Thoracic aorta (tissue), 2 donors: ENCODE data around the gene P2RX1. TPM values are rescaled to one million over a fixed set of nuclear protein-coding genes. Genes with fewer than 3 reads are reported as not detected.

Experiments used
- ATAC-seq: fragments of 150-250 bp; one replicate; pipeline ENCODE4 v1.8.0; 2017; ENCODE audit warnings: low read depth; ENCODE audit not compliant: insufficient number of reproducible peaks, low FRiP score
- DNase-seq: peaks from one replicate; pipeline ENCODE4 v3.0.0-alpha.2; 2020; ENCODE audit warnings: low spot score
- H3K27ac ChIP-seq, 2 donors: fragments of 200-600 bp; sonication (generic); 1 replicate in 1 of 2; 2 replicates in 1 of 2; pipeline ENCODE4 v1.5.1; 2016; ENCODE audit warnings: mild to moderate bottlenecking in 2 of 2, moderate library complexity in 2 of 2
- H3K27me3 ChIP-seq: fragments of 200-600 bp; sonication (generic); replicated peaks from 2 replicates; pipeline ENCODE4 v1.6.0; 2016; ENCODE audit warnings: mild to moderate bottlenecking; ENCODE audit not compliant: insufficient read depth
- H3K36me3 ChIP-seq: fragments of 200-600 bp; sonication (generic); one replicate; pipeline ENCODE4 v1.5.1; 2016
- H3K4me1 ChIP-seq, 2 donors: fragments of 200-600 bp; sonication (generic); 1 replicate in 1 of 2; 2 replicates in 1 of 2; pipeline versions ENCODE4 v1.5.1 to v1.6.0; 2016; ENCODE audit warnings: low read depth in 2 of 2, mild to moderate bottlenecking in 1 of 2; ENCODE audit not compliant: control insufficient read depth in 1 of 2
- H3K4me3 ChIP-seq: fragments of 200-600 bp; sonication (generic); 2 replicates; pipeline ENCODE4 v1.5.1; 2016; ENCODE audit warnings: mild to moderate bottlenecking
- H3K9me3 ChIP-seq: fragments of 200-600 bp; sonication (generic); 2 replicates; pipeline ENCODE4 v1.5.1; 2016
- total RNA-seq, 2 donors: library from RNA; depleted of rRNA; stranded (reverse); fragments of >200 nt; gene quantifications; one replicate each; pipeline versions ENCODE4 v1.1.0 to v1.2.3, GENCODE V29; 2016
- TF ChIP-seq, protein P1 (sequence below): fragments of 200-600 bp; sonication (generic); IDR thresholded peaks from one replicate; pipeline ENCODE4 v1.5.1; 2019; ENCODE audit warnings: antibody characterized with exemption

The P2RX1 gene
- total RNA-seq, 2 donors from 2014 or later: 0.63 to 7.3 TPM

DNA sequence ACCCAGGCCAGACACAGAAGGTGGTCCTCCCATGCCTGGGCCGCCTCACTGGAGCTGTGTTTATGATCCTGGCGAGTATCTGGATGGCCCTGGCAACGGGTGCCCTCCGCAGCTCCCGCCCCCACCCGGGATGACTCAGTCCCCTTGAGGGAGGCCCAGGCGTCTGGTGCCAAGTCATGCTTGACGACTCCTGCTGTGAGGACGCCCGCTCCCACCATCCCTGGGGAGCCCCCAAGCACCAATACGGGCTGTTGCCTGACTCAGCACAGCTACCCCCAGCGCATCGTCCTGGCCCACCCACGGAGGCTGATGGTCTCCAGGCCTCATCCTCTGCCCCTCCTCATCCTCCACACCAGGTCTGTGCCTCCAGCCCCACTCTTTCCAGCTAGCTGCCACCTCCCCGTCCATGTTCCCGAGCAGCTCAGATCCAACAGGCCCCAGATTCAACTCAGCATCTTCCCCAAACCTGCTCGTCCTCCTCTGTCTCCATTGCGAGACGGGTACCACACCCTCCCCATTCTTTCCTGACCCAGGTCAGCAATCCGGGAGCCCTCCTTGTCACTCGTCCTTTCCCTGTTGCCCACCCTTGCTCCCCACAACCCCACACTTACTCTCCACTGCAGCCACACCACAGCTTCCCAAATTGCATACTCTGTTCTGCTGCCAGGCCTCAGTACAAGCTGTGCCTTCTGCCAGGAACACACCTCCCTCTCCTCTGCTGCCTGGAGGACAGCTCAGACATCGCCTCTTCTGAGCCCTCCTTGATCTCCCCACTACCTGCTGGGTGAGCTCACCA lies 26.0 kb downstream of the P2RX1 start:
- Histone ChIP-seq H3K36me3 (no peaks in the 10 kb centered on the region), H3K27ac (peak overlapping the region; percentile 68 to 89), H3K4me1 (peaks cover 23 to 68% of the 10 kb centered on the region in 2 donors), H3K9me3 (no peaks in the 10 kb centered on the region), H3K27me3 (no peaks in the 10 kb centered on the region), H3K4me3 (peak overlapping the region; percentile 41)
- TF ChIP-seq, protein P1, sequence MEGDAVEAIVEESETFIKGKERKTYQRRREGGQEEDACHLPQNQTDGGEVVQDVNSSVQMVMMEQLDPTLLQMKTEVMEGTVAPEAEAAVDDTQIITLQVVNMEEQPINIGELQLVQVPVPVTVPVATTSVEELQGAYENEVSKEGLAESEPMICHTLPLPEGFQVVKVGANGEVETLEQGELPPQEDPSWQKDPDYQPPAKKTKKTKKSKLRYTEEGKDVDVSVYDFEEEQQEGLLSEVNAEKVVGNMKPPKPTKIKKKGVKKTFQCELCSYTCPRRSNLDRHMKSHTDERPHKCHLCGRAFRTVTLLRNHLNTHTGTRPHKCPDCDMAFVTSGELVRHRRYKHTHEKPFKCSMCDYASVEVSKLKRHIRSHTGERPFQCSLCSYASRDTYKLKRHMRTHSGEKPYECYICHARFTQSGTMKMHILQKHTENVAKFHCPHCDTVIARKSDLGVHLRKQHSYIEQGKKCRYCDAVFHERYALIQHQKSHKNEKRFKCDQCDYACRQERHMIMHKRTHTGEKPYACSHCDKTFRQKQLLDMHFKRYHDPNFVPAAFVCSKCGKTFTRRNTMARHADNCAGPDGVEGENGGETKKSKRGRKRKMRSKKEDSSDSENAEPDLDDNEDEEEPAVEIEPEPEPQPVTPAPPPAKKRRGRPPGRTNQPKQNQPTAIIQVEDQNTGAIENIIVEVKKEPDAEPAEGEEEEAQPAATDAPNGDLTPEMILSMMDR: no peak
- ATAC-seq: peak; percentile 34
- DNase-seq: peak; percentile 73

DNA sequence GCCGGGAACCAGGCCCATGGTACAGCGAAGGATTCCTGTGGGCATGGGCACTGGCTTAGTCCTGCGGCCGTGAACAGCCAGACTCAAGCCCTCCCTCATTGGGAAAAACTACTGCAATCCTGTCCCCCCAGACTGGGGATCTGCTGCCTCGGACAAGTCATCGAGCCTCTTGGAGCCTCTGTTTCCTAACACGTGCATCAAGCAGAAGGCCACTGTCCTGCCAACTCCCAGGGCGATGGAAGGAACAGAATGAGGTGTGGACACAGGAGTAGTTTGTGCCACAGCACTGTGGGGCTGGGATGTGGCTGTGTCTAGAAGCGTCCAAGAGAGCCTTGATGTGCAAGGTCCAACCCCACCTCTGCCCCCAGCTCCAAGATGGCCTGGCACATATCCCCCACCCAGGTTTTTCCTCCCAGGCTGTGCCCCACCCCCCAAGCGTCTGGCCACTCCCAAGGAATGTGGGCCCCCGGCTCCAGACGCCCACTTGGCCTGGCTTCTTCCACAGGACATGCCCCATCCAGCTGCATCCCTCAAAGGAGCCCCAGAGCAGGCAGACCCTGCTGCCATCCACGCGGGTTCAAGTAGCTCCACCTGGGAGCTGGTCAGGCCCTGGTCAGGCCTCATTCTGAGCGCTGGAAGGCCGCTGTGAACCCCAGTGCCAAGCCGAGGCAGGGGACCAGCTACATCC lies 26.8 kb downstream of the P2RX1 start:
- Histone ChIP-seq H3K36me3 (no peaks in the 10 kb centered on the region), H3K4me1 (peaks cover 19 to 60% of the 10 kb centered on the region in 2 donors), H3K9me3 (no peaks in the 10 kb centered on the region), H3K27me3 (no peaks in the 10 kb centered on the region), H3K27ac (peak overlapping the region; percentile 68 to 89), H3K4me3 (peak overlapping the region; percentile 41)
- TF ChIP-seq, protein P1: no peak
- ATAC-seq (no peak), DNase-seq (no peak)

DNA sequence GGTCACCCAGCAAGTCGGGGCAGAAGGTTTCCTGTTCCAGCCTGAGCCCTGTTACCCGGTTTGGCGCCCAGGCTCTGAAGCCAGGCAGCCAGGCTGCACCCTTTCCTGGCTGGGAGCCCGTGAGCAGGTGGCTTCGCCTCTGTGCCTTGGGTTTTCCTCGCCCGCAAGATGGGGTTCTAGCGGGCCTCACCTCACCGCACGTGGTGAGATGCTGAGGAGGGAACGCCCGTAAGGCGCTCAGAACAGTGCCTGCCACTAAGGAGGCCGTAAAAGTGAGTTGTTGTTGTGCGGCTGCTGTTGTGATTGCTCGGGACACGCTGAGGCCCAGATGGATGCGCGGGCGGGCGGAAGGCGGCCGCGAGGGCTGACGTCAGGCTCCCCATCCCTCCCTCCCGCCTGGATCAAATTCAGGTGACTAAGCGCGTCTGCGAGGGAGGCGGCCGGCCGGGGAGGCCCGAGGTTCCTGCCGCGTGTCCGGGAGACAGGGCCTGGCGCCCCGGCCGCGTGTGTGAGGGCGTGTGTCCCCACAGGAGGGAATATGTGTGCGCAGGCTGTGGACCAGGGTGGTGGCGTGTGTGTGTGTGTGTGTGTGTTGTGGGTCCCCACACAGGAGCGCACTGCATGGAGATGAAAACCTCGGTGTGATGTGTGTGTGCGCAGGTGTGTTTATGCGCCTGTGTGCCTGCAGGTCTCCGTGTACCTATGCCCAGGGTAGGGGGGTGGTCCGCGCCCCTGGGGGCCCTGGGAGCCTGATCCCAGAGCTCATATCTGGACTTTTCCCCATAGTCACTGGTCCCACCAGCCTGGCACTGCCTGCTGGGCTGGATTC lies 27.7 kb downstream of the P2RX1 start:
- no peaks in the 10 kb centered on the region for H3K9me3 ChIP-seq
- DNase-seq: peak; percentile 27
- no peak for ATAC-seq
- peaks cover 19 to 51% of the 10 kb centered on the region in 2 donors for H3K4me1 ChIP-seq
- H3K4me3 ChIP-seq: no peak overlapping the region
- H3K27me3 ChIP-seq: no peaks in the 10 kb centered on the region
- H3K27ac ChIP-seq: peak overlapping the region; percentile 68 to 89
- no peaks in the 10 kb centered on the region for H3K36me3 ChIP-seq
- TF ChIP-seq, protein P1: no peak

DNA sequence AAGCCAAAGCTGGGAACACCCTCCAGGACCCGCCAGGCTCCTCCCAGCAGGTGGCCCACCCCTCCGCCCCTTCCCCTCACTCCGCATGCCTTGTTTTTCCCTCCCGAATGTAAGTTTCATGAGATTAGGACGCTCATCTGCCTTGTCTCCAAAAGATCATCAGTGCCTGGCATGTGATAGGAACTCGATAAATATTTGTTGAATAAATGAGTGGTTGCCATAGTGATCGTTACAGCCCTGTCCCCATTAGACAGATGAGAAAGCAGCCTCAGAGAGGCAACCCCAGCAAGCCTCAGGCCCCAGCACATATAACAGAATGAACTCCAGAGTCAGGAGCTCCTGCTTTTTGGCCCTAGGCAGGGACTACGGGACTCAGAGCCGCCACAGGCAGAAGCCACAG lies 28.5 kb downstream of the P2RX1 start:
- no peak overlapping the region for H3K4me3 ChIP-seq
- no peaks in the 10 kb centered on the region for H3K36me3 ChIP-seq
- no peaks in the 10 kb centered on the region for H3K9me3 ChIP-seq
- no peak for DNase-seq
- no peaks in the 10 kb centered on the region for H3K27me3 ChIP-seq
- ATAC-seq: no peak
- TF ChIP-seq, protein P1: no peak
- H3K27ac ChIP-seq: peak overlapping the region; percentile 65 to 89
- peaks cover 19 to 47% of the 10 kb centered on the region in 2 donors for H3K4me1 ChIP-seq
